ENCODE data around the gene SHBG. TPM values are rescaled to one million over a fixed set of nuclear protein-coding genes. Genes with fewer than 3 reads are reported as not detected.
"Not testable (repeated sequence)": the region's sequence is repeated elsewhere in the genome, so short reads cannot be mapped to it uniquely, and the experiment has no call there.

Gene SHBG
- total RNA-seq, 1 experiment from 2014 or later = 0.35 TPM

GRCh38 chr17:7636163-7636562 is 6.2 kb downstream of the SHBG start:
- no peaks in the 10 kb centered on the region for H3K9me3 Mint-ChIP-seq (ENCODE audit: unreplicated experiment)
- no peak for TF ChIP-seq CTCF (IDR thresholded peaks at IDR 0.05; ENCODE audit: unreplicated experiment)
- POLR2A ChIA-PET = interaction anchor here (1.1 to 12.8 kb wide), 2 partner anchors 9 to 51 kb away, joined by 3 to 208 read pairs; partner anchors contain the start of genes SAT2, TP53 and WRAP53
- CTCF ChIA-PET = interaction anchor here (0.7 kb wide), 1 partner anchor 63 kb away, joined by 4 read pairs; no protein-coding TSS in a partner anchor
- H3K36me3 Mint-ChIP-seq (ENCODE audit: insufficient read depth, unreplicated experiment) = no peaks in the 10 kb centered on the region
- H3K27me3 Mint-ChIP-seq (ENCODE audit: insufficient read depth, unreplicated experiment) = no peaks in the 10 kb centered on the region
- H3K27ac Mint-ChIP-seq (ENCODE audit: low read depth, unreplicated experiment) = no peak overlapping the region
- intact Hi-C loops (cut with micrococcal nuclease) = no loop called here
- no TSS peak for BruUV-seq (replicated peaks)
- H3K4me3 Mint-ChIP-seq (ENCODE audit: unreplicated experiment) = no peak overlapping the region
- no peaks in the 10 kb centered on the region for H3K4me1 Mint-ChIP-seq (ENCODE audit: insufficient read depth, unreplicated experiment)
- no peak for DNase-seq (ENCODE audit: unreplicated experiment)

GRCh38 chr17:7640783-7641182 is 10.8 kb downstream of the SHBG start:
- no TSS peak for BruUV-seq (replicated peaks)

GRCh38 chr17:7641635-7642034 is 11.7 kb downstream of the SHBG start:
- H3K9me3 Mint-ChIP-seq (ENCODE audit: unreplicated experiment); H3K4me1 Mint-ChIP-seq (ENCODE audit: insufficient read depth, unreplicated experiment); DNase-seq (ENCODE audit: unreplicated experiment); H3K4me3 Mint-ChIP-seq (ENCODE audit: unreplicated experiment); H3K36me3 Mint-ChIP-seq (ENCODE audit: insufficient read depth, unreplicated experiment); H3K27me3 Mint-ChIP-seq (ENCODE audit: insufficient read depth, unreplicated experiment); BruUV-seq (replicated peaks); intact Hi-C loops (cut with micrococcal nuclease); H3K27ac Mint-ChIP-seq (ENCODE audit: low read depth, unreplicated experiment); POLR2A ChIA-PET: not testable (repeated sequence)
- CTCF ChIA-PET = interaction anchor here (0.6 to 3.3 kb wide), 4 partner anchors 9 to 94 kb away, joined by 5 to 18 read pairs (median 6); partner anchors contain the start of genes TP53 and WRAP53

More at GRCh38 chr17:7640783-7641182, 10.8 kb downstream of the SHBG start:
- TF ChIP-seq CTCF (IDR thresholded peaks at IDR 0.05; ENCODE audit: unreplicated experiment) = no peak
- ChIA-PET POLR2A (no interaction called here), CTCF (interaction anchor here (2.0 to 3.3 kb wide), 2 partner anchors 9 to 32 kb away, joined by 6 to 18 read pairs; no protein-coding TSS in a partner anchor)
- H3K27ac Mint-ChIP-seq (ENCODE audit: low read depth, unreplicated experiment) = no peak overlapping the region
- no peaks in the 10 kb centered on the region for H3K9me3 Mint-ChIP-seq (ENCODE audit: unreplicated experiment)
- no peaks in the 10 kb centered on the region for H3K36me3 Mint-ChIP-seq (ENCODE audit: insufficient read depth, unreplicated experiment)
- no peak for DNase-seq (ENCODE audit: unreplicated experiment)
- H3K27me3 Mint-ChIP-seq (ENCODE audit: insufficient read depth, unreplicated experiment) = no peaks in the 10 kb centered on the region
- intact Hi-C loops (cut with micrococcal nuclease) = no loop called here
- H3K4me3 Mint-ChIP-seq (ENCODE audit: unreplicated experiment) = no peak overlapping the region
- peaks cover 6% of the 10 kb centered on the region for H3K4me1 Mint-ChIP-seq (ENCODE audit: insufficient read depth, unreplicated experiment)

- Mint-ChIP-seq H3K36me3 (ENCODE audit: insufficient read depth, unreplicated experiment) (no peaks in the 10 kb centered on the region), H3K27me3 (ENCODE audit: insufficient read depth, unreplicated experiment) (peaks cover 3% of the 10 kb centered on the region), H3K4me1 (ENCODE audit: insufficient read depth, unreplicated experiment) (peaks cover 7% of the 10 kb centered on the region), H3K4me3 (ENCODE audit: unreplicated experiment) (no peak overlapping the region), H3K9me3 (ENCODE audit: unreplicated experiment) (no peaks in the 10 kb centered on the region), H3K27ac (ENCODE audit: low read depth, unreplicated experiment) (no peak overlapping the region)
- no TSS peak for BruUV-seq (replicated peaks)
- intact Hi-C loops (cut with micrococcal nuclease) = no loop called here
- TF ChIP-seq CTCF (IDR thresholded peaks at IDR 0.05; ENCODE audit: unreplicated experiment) = no peak
- DNase-seq (ENCODE audit: unreplicated experiment) = no peak
- ChIA-PET POLR2A (no interaction called here), CTCF (interaction anchor here (0.6 to 0.8 kb wide), 2 partner anchors 15 to 80 kb away, joined by 3 to 5 read pairs; partner anchors contain the start of gene SHBG)
These were observed 14.8 kb downstream of the SHBG start for GRCh38 chr17:7644775-7645174.

All from MCF 10A (cell line).